DND-41 (cell line): ENCODE measurements around the gene MAMDC2.
"Not testable (repeated sequence)": the region's sequence is repeated elsewhere in the genome, so short reads cannot be mapped to it uniquely, and the experiment has no call there.

Source experiments
- ATAC-seq: fragments of 200-7000 bp; cut with Tn5 transposase; 3 replicates; pipeline ENCODE4 v1.9.1; 2021; ENCODE audit warnings: low read depth; ENCODE audit not compliant: insufficient read depth
- DNase-seq: peaks from one replicate; pipeline ENCODE4 v3.0.0-alpha.2; 2020
- H2AFZ ChIP-seq: 2 replicates; pipeline ENCODE4 v1.6.0; 2012; ENCODE audit warnings: low read depth, low read length
- H3K27ac ChIP-seq: 2 replicates; pipeline ENCODE4 v1.5.1; 2012; ENCODE audit warnings: low read length, inconsistent platforms
- H3K27me3 ChIP-seq: fragments of 200-600 bp; sonication (generic); 2 replicates; pipeline ENCODE4 v1.6.0; 2012; ENCODE audit warnings: low read length, mild to moderate bottlenecking, inconsistent platforms; ENCODE audit not compliant: insufficient read depth, poor library complexity
- H3K36me3 ChIP-seq: 2 replicates; pipeline ENCODE4 v1.5.1; 2012; ENCODE audit warnings: low read length, inconsistent platforms; ENCODE audit not compliant: insufficient read depth
- H3K4me1 ChIP-seq: 2 replicates; pipeline ENCODE4 v1.5.1; 2012; ENCODE audit warnings: mild to moderate bottlenecking, low read length; ENCODE audit not compliant: insufficient read depth
- H3K4me2 ChIP-seq: 2 replicates; pipeline ENCODE4 v1.6.0; 2012; ENCODE audit warnings: mild to moderate bottlenecking, moderate library complexity, low read length, inconsistent platforms; ENCODE audit not compliant: insufficient read depth
- H3K4me3 ChIP-seq, 2 experiments: fragments of 200-600 bp in 1 of 2; shearing (Covaris generic) in 1 of 2; 2 replicates each; pipeline ENCODE4 v1.5.1; 2012 to 2016; ENCODE audit warnings: inconsistent platforms in 2 of 2, low read length in 2 of 2, mild to moderate bottlenecking in 2 of 2, low read depth in 1 of 2, moderate library complexity in 1 of 2
- H3K79me2 ChIP-seq: 2 replicates; pipeline ENCODE4 v1.6.0; 2012; ENCODE audit warnings: low read length, inconsistent platforms; ENCODE audit not compliant: insufficient read depth
- H3K9ac ChIP-seq: 2 replicates; pipeline ENCODE4 v1.6.0; 2012; ENCODE audit warnings: low read depth, mild to moderate bottlenecking, inconsistent platforms, low read length, moderate library complexity
- H3K9me3 ChIP-seq: 2 replicates; pipeline ENCODE4 v1.5.1; 2012; ENCODE audit warnings: low read length, moderate library complexity, mild to moderate bottlenecking, inconsistent platforms; ENCODE audit not compliant: insufficient read depth, severe bottlenecking
- H4K20me1 ChIP-seq: 2 replicates; pipeline ENCODE4 v1.6.0; 2012; ENCODE audit warnings: low read length; ENCODE audit not compliant: insufficient read depth
- EZH2 ChIP-seq: IDR thresholded peaks from 3 replicates; pipeline ENCODE4 v1.6.1; 2012; ENCODE audit warnings: borderline replicate concordance, low read depth, mild to moderate bottlenecking, moderate library complexity, low read length, inconsistent platforms; ENCODE audit not compliant: severe bottlenecking
- TF ChIP-seq, protein P1 (sequence below): IDR thresholded peaks from 2 replicates; pipeline ENCODE4 v1.5.1; 2012; ENCODE audit warnings: borderline replicate concordance, low read length, moderate library complexity, mild to moderate bottlenecking; ENCODE audit not compliant: poor library complexity, severe bottlenecking; ENCODE audit errors: extremely low read depth

Gene MAMDC2

DNA sequence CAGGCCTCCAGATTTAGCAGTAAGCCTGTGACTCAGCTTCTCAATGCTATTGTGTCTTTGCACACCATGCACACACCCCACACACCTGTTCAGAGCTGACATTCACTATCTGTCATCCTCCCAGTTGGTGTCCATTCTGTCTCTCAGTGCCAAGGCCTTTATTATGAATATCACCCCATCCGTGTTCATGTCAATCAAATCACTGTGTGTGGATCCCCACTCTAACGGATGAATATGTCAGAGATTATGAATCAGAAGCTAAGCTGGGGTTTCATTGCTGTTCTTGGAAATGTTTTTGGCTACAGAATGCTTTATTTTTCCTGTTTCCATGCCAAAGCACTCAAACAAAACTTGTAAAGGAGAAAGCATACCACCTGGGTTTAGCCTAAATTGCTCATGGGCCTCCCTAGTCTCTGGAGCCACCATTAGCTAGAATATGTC lies 9.4 kb upstream of the MAMDC2 start:
- TF ChIP-seq EZH2 = no peak
- TF ChIP-seq, protein P1, sequence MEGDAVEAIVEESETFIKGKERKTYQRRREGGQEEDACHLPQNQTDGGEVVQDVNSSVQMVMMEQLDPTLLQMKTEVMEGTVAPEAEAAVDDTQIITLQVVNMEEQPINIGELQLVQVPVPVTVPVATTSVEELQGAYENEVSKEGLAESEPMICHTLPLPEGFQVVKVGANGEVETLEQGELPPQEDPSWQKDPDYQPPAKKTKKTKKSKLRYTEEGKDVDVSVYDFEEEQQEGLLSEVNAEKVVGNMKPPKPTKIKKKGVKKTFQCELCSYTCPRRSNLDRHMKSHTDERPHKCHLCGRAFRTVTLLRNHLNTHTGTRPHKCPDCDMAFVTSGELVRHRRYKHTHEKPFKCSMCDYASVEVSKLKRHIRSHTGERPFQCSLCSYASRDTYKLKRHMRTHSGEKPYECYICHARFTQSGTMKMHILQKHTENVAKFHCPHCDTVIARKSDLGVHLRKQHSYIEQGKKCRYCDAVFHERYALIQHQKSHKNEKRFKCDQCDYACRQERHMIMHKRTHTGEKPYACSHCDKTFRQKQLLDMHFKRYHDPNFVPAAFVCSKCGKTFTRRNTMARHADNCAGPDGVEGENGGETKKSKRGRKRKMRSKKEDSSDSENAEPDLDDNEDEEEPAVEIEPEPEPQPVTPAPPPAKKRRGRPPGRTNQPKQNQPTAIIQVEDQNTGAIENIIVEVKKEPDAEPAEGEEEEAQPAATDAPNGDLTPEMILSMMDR = no peak
- Histone ChIP-seq H3K27me3 (no peaks in the 10 kb centered on the region), H3K36me3 (no peaks in the 10 kb centered on the region), H3K4me2 (no peak overlapping the region), H3K4me1 (no peaks in the 10 kb centered on the region), H2AFZ (no peak overlapping the region), H3K4me3 (no peak overlapping the region), H3K27ac (no peak overlapping the region), H3K9me3 (peaks cover 3% of the 10 kb centered on the region), H3K79me2 (no peaks in the 10 kb centered on the region), H3K9ac (no peak overlapping the region), H4K20me1 (no peaks in the 10 kb centered on the region)
- DNase-seq (no peak), ATAC-seq (no peak)

DNA sequence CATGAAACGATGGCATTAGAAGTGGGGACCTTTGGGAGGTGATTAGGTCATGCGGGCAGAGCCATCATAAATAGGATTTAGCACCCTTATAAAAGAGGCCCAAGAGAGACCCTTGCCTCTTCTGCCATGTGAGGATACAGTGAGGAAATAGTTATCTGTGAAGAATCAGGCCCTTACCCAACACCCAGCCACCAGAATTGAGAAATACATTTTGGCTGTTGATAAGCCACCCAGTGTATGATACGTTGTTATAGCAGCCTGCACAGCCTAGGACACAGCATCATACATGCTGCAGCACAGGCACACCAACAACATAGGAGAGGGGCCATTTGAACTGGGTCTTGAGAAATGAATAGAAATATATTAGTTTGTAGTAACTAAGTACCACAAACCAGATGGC lies 8.0 kb upstream of the MAMDC2 start:
- no peak for DNase-seq
- ATAC-seq = no peak
- TF ChIP-seq, protein P1 = no peak
- TF ChIP-seq EZH2 = no peak
- Histone ChIP-seq H3K4me3 (no peak overlapping the region), H3K27me3 (no peaks in the 10 kb centered on the region), H3K4me1 (no peaks in the 10 kb centered on the region), H3K36me3 (no peaks in the 10 kb centered on the region), H3K27ac (no peak overlapping the region), H3K9ac (no peak overlapping the region), H3K4me2 (no peak overlapping the region), H2AFZ (no peak overlapping the region), H3K79me2 (no peaks in the 10 kb centered on the region), H4K20me1 (no peaks in the 10 kb centered on the region), H3K9me3 (peaks cover 3% of the 10 kb centered on the region)

DNA sequence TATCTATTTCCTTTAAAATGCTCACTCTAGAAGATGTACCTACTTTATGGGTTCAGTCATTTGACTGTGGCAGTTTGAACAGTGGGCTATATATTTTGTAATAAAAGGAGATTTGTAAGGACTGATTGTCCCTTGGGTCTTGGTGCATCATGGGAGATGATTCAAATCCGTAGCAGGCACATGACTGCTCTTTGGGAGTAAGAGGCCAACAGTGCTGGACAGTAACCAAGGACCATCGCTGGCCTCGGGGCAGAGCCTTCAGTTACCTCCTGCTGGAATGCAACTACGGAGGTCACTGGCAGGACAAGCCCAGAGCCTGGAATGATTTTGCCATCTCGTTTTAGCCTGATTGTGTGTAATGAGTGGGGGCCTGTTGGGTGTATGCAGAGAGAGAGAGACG lies 7.0 kb upstream of the MAMDC2 start:
- ATAC-seq = no peak
- no peak for TF ChIP-seq EZH2
- TF ChIP-seq, protein P1 = no peak
- H4K20me1 ChIP-seq = no peaks in the 10 kb centered on the region

DNA sequence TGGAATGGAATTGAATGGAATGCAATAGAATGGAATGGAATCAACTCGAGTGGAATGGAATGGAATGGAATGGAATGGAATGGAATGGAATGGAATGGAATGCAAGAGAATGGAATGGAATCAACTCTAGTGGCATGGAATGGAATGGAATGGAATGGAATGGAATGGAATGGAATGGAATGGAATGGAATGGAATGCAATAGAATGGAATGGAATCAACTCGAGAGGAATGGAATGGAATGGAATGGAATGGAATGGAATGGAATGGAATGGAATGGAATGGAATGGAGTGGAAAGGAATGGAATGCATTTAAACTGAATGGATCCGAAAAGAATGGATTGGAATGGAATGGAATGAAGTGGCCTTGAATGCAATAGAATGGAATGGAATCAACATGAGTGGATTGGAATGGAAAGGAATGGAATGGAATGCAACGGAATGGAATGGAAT lies 5.5 kb upstream of the MAMDC2 start:
- not testable (repeated sequence) for H3K4me2 ChIP-seq, H3K36me3 ChIP-seq, H3K9ac ChIP-seq, ATAC-seq, H2AFZ ChIP-seq, H3K9me3 ChIP-seq, H3K79me2 ChIP-seq, H3K4me1 ChIP-seq, H4K20me1 ChIP-seq, H3K27ac ChIP-seq, DNase-seq, H3K27me3 ChIP-seq, H3K4me3 ChIP-seq

More for the DNA sequence above, 7.0 kb upstream of the MAMDC2 start:
- H2AFZ ChIP-seq = no peak overlapping the region
- no peaks in the 10 kb centered on the region for H3K4me1 ChIP-seq
- no peak overlapping the region for H3K4me2 ChIP-seq
- no peak overlapping the region for H3K9ac ChIP-seq
- peaks cover 3% of the 10 kb centered on the region for H3K9me3 ChIP-seq
- H3K79me2 ChIP-seq = no peaks in the 10 kb centered on the region
- no peak overlapping the region for H3K4me3 ChIP-seq
- H3K27me3 ChIP-seq = no peaks in the 10 kb centered on the region
- H3K27ac ChIP-seq = no peak overlapping the region
- no peak for DNase-seq
- no peaks in the 10 kb centered on the region for H3K36me3 ChIP-seq
